GM18505 (cell line): Measurements from ENCODE around the gene RBM23.
"Not testable (repeated sequence)": the region's sequence is repeated elsewhere in the genome, so short reads cannot be mapped to it uniquely, and the experiment has no call there.

Experiments
- ATAC-seq: cut with Tn5 transposase; IDR thresholded peaks from one replicate; pipeline ENCODE4 v1.9.1; 2021; ENCODE audit not compliant: unreplicated experiment
- POLR2A ChIP-seq: IDR thresholded peaks from 4 replicates; pipeline ENCODE4 v1.6.1; 2011; ENCODE audit warnings: borderline replicate concordance; ENCODE audit not compliant: insufficient read depth, insufficient read length; ENCODE audit errors: extremely low read depth

RBM23 gene

DNA sequence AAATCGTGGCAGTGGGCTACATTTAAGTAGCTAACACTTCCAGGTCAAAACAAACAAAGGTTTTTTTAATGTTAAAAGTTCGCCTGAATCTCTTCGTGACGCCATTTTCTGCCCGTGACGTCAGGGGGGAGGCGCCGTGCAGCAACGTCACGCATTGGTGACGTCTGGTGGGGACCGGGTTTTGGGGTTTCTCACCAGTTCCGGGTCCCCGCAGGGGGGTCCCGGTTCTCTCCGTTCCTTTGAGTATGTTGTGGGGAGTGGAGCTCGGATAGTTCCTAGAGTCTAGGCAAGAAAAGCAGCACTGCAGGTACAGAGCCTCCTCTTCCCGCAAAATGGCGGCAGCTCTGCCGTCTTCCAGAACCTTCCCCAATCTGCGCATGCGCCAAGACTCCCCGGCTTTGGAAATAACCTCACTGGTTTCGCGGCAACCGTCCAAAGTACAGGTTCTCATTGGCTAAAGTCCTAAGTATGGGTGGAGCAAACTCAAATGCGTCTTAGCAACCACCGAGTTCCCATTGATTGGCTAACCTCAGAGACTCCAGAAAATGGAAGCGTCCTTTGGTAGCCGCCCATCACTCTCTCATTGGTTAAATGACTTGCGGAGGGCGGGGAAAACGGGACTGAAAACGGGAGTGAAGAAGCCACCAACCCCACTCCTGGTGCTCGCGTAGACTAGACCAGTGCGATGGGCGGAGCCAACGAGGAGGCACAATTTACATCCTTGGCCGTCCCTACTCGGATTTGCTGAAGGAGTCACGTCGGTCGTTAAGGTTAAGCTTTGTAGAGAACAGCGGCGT lies at the start of gene RBM23:
RBM23 (minus strand) TSS at position 346 of the 797 bp plus-strand sequence.
- ATAC-seq = peak; percentile 89

GRCh38 chr14:22966783-22967269 lies 47.9 kb upstream of the RBM23 start:
- no peak for ATAC-seq
- no peak for TF ChIP-seq POLR2A

More for the DNA sequence above, at the start of gene RBM23:
- peak; percentile 69 for TF ChIP-seq POLR2A

- ATAC-seq = not testable (repeated sequence)
Observed at GRCh38 chr14:22965916-22966782, 47.2 kb upstream of the RBM23 start.

DNA sequence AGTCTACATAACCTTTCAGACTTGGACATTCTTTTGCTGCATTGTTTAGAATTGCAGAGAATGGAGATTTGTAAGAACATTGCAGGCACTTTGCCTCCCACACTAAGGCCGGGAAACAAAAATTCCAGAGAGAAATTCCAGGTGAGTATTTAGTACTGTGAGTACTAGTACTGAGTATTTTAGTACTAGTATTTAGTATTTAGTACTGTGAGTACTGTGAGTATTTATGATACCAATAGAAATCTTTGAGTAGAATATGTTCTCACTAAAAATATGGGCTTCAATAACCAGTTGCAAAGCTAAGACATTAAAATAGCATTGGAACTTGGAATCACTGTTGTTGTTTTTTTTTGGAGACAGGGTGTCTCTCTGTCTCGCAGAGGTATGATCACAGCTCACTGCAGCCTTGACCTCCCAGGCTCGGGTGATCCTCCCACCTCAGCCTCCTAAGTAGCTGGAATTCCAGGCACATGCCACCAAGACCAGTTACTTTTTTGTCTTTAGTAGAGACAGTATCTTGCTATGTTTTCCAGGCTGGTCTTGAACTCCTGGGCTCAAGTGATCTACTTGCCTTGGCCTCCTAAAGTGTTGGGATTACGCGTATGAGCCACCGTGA lies 43.2 kb upstream of the RBM23 start:
- no peak for TF ChIP-seq POLR2A
- no peak for ATAC-seq

DNA sequence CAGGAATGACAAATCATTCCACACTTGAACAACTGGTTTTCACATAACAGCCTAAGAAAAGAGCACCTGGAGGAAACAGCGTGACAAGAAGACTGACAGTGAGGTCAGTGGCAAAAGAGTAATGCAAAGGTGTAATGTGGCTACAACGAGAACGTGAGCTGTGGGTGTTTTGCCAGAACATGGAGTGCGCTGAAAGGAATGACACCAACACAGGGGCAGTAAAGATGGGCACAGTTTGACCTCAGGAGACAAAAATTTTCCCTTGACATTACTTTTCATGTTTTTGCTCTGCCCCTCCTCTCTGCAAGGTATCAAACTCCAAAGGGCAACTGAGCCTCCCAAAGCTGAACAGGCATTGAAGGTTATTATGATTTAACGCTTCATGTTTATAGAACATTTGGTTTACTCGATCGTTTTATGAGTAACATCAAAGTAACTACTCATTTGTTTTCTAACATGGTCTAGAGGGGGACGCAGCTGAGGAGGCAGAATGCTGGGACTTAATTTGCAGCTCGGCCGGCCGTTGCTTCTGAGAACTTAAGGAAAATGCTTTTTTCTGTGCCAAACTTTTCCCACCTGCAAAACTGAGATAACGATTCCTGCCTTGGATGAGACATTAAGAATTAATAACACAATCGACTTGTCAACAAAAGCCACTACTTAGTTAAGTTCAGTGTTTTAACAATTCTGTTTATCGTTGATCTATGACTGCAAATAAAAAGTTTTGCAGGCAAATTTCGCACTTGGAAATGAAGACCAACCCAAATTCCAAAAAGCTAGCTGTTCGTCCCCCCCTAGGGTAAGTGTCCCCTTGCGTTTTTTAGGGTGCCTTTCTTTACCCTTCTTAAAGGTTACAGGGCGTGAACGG lies 37.0 kb upstream of the RBM23 start:
- TF ChIP-seq POLR2A = no peak
- ATAC-seq = no peak

GRCh38 chr14:22952418-22952817 lies 33.5 kb upstream of the RBM23 start:
- TF ChIP-seq POLR2A = no peak
- no peak for ATAC-seq

DNA sequence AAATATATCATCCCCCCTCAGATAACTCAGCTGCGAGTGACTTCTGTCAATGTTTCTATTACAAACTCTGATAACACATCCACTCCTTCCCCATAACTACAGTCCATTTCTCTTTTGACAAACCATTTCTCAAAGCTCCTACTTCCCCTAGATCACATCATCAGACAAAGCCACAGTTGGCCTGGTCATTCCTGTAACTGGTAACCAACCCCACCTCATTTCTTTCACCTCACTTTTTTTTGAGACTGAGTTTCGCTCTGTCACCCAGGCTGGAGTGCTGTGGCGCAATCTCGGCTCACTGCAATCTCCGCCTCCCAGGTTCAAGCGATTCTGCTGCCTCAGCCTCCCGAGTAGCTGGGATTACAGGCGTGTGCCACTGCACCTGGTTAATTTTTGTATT lies 32.8 kb upstream of the RBM23 start:
- ATAC-seq = not testable (repeated sequence)

DNA sequence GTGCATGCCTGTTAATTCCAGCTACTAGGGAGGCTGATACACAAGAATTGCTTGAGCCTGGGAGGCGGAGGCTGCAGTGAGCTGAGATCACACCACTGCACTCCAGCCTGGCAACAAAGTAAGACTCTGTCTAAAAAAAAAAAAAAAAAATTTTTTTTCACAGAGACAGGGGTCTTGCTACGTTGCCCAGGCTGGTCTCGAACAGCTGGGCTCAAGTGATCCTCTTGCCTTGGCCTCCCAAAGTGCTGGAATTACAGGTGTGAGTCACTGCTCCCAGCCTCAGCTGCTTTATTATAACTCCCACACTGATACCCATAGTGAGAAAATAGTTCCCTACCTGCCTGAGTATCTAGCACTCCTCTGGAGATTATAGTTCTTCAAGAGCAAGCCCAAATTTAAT lies 26.7 kb upstream of the RBM23 start:
- ATAC-seq = no peak
- TF ChIP-seq POLR2A = no peak

DNA sequence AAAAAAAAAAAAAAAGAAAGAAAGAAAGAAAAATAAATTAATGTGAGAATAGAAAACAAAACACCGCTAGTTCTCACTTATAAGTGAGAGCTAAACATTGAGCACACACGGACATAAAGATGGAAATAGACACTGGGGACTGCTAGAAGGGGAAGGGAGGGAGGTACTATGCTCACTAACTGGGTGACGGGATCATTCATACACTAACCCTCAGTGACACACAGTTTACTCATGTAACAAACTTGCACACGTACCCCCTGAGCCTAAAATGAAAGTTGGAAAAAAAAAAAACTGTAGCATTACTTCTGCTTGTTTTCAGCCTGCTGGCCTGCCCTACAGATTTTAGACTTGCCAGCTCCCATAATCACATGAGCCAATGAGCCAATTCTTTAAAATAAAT lies 20.7 kb upstream of the RBM23 start:
- no peak for ATAC-seq
- no peak for TF ChIP-seq POLR2A

DNA sequence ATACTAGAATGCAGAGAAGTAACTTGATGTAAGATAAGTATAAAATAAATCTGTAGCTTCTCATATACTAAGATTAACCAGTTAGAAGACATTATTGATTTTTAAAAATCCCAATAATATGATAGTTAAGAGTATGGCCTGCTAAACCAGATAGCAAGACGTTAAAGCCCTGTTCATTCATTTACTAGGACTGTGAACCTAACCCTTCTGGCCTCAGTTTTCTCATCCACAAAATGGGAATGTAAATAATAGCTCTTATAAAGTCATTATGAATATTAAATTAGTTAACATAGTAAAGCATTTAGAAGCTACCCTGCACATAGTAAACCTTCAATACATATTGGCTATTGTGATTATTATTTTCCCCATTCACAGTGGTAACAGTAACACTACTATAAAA lies 16.2 kb upstream of the RBM23 start:
- no peak for TF ChIP-seq POLR2A
- ATAC-seq = no peak

GRCh38 chr14:22932146-22932545 lies 13.2 kb upstream of the RBM23 start:
- no peak for ATAC-seq
- no peak for TF ChIP-seq POLR2A

DNA sequence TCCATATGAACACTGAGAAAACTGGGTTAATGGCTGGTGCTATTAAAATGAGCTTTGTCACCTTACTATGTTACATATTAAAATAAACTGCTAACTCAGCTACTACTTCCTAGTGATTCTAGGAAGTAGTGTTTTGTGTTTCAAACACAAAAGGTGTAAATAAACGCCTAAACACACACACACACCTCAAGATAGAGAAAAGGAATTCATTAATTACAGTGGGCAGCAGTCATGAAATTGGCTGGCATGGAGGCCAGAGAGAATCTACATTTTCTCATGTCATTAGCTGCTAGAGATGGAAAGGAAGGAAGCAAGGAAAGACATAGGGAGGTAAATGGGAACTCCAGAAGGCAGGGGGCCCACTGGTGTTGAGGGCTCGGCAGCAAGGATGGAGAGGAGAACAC lies 11.0 kb upstream of the RBM23 start:
- TF ChIP-seq POLR2A = no peak
- no peak for ATAC-seq
